ENCODE results near the gene PTPRE.

PTPRE gene

DNA sequence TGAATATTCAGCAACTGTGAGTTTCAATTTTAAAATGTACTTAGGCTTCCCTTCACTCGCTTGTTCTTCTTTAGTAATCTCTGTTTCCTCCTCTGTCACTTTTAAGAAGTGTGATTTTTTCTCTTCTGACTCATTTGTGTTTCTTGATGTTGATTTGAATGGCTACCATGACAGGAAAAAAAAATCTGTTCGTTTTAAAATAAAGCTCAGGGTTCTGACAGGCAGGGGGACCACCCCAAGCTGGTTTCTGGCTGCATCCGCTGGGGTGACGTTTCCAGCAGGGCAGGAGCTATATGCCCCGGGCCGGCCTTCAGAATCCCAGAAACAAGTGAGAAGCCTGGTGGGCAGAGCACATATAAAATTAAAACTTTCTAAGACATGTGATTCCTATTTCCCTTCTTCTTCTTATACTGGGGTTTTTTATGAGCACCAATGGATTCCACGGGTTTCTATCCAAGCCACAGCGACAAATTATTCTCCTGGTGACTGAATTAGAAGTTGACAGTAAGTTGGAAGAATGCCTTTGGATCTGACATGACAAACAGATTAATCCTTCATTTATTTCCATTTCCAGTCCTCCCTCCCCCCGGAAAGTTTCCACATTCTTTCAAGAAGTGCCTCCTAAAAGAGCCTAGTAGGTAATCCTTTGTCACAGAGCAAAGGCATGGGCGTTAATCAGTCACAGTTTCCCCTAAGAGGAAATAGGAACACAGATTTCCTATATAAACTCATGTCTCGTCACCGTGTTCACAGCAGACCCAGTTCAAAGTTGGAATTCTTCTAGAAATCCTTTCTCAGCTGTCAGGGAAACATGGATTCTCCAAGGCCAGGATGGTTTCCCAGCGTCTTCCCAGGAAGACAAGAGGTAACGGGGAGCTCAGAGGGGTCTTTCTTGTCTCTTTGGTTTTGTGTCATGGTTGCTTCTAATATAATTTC, 79.9 kb downstream of the PTPRE start:
- no peak for DNase-seq

DNA sequence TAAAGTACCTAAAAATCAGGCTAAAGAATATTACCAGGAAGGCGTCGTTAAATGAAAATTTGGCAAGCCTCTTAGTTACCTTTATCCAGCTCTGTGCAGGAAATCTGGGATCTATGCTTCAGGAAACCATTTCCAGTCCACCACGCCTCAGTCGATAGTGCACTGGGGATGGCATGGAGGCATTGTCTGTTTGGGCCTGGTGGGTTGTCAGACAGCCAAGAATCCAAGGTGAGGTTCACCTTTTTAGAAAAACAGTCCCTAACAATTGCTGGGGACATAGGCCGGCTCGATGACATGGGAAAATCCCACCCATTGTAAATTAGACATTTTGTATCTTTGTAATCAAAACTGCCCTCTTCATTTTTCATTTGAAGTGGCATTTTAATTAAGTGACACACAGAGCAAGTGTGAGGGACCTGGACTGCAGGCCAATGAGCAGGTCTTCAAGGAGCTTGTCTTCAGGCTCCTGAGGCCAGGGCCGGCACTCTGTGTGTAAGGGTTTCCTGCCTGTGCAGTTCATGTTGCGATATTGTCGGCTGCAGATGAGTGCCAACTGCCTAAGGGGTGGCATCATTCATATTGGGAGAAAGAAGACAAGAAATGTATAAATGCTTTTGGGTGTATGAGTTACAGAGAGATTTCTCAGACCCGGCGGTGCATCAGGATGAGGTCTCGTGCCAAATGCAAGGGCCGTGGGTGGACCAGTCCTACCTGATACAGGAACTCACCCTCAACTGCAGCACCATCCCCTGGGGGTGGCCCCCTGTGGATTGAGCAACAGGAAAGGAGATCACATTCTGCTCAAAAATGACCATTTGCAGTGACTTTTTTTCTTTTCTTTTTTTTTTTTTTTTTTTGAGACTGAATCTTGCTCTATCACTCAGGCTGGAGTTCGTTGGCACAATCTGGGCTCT, 80.8 kb downstream of the PTPRE start:
- DNase-seq, result no peak

DNA sequence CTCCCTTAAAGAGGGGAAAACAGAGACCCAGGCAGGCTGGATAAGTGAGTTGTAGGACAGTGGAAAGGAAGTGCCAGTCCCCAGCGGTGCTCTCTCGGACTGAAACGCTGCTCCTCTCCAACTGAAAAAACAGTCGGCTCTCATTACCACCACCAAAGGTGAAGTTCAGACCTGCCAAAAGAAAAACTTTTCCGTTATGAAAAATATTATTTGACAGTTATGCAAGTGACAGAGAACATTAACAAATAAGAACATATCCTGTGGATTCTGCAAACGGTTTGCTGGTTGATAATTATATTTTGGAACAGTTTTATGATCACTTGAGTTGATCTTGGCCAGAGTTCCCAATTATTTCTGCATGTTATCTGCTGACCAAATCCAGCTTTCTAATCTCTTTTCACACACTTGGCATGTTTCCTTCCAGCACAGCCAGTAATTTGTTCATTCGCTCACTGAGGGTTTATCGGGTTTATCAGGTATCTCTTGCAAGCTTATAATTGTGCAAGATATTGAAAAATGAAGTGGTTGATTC, 82.6 kb downstream of the PTPRE start:
- DNase-seq, result no peak

DNA sequence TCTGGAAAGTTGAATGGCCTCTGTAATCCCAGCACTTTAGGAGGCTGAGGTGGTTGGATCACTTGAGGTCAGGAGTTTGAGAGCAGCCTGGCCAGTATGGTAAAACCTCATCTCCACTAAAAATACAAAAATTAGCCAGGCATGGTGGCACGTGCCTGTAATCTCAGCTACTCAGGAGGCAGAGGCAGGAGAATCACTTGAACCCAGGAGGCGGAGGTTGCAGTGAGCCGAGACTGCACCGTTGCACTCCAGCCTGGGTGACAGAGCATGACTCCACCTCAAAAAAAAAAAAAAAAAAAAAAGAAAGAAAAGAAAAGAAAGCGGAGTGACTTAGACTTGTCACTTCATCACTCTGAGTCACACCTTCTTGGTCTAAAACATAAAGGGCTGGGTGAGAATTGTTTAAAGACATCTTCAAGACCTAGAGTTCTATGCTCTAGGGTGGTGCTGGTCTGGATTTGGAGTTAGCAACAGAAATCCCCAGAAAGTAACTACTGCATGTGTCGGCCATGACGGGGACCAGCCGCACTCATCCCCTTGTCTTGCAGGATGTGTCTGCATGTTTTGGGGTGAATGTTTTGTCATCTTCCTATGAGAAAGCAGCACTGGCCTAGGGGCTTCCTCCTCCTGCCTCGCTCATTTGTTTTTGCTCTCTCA, 83.4 kb downstream of the PTPRE start:
- DNase-seq, result peak; percentile 19

DNA sequence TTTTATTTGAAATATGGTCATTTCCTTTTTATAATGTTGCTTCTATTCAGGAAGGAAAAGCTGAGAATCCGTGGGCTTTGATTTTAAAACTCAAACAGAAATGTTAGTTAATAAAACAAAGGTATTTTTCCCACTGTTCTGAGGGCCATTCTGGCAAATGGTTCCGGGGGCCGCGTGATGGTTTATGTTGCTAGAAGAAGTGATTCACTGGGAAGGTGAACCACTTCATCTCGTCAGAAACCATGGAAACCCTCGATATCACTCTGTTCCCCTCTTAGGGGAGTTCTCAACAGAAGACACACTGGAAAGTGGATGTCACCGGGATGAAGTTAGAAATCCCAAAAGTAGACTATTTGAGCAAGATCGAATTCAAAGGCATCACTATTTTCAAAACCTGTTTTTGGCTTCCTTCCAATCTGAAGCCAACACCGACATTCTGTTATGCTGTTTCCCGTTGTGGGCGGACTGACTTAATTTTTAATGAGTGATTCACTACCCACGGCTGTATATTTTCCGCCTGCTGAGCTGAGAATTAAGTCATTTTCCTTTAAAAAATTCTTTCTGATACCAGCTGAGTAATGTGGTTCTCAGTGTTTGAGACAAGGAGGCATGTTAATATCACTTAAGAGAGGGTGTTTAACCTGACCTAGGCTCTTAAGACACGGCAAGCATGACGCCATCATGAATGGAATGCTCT, 84.1 kb downstream of the PTPRE start:
- DNase-seq, result peak; percentile 41

DNA sequence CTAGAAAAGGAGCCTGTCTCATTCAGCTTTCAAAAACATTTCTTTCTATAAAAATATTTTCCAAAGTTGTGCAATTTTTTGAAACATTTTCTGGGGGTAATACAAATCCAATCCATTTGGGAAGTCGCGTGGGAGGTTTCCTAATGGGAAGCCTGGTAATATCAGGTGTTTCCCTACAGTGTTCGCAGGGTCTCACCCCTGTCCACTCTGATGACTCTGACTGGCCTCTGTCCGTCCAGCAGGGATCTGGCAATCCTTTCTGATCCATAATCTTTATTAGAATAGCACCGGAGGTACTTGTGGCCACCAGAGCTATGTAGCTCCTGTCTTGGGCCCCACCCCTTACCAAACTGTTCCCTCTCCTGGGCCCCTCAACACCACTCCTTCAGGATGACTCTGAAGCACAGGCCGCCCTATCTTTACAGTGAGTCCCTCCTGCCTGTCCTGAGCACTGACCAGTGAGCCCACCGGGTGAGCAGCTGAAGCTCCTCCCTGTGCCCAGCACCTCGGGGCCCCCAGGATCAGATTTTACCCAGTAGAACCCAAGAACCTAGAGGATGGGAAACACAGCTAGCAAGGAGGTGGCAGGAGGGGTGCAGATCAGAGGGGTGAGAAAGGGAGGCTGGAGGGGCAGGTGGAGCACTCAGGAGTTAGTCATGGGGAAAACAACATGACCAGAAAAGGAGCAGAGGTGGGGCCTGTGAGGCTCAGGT, 84.8 kb downstream of the PTPRE start:
- DNase-seq, result no peak

DNA sequence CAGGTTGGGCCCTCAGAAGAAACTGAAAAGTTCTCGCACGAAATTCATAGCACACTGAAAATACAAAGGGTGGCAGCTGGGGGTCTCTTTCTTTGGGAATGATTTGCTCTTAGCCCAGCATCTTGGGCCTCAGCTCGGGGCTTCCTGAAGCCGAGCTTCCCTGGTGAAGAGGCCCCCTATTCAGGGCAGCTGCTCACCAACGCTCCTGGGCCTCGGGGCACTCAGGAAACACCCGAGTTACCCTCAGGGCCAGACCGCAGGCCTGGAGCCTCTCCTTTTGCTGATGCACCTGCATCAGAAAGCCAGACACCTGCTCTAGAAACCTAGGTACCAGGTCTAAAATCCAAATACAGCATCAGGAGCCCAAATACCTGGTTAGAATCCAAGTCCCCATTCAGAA, 85.5 kb downstream of the PTPRE start:
- DNase-seq, result no peak

DNA sequence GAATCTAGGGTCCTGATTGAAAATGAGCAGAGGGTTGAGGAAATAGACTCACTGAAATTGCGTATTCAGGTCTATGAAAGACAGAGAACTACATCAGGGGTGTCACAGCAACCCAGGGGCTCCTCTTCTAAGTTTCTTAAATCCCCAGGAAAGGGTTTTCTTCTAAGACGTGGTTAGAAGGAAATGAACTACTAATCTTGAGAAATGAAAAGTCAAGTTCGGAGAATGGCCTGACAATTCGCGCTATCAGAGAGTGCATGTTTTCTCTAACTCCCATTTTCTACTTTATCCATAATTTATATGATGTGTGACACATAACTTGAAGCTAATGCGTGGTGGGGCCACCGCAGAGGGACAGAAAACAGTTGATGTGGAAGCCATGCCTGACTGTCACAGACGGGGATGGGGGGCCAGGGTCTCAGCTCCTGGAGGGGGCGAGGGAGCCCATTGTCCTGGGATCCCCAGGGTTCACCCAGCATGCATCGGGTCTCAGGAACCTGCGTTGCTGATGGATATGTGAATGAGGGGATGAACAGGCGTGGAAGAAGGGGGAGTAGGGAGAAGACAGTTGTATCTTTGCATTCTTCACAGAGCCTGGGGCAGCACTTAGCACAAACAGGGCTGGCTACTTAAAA, 86.3 kb downstream of the PTPRE start:
- no peak for DNase-seq

DNA sequence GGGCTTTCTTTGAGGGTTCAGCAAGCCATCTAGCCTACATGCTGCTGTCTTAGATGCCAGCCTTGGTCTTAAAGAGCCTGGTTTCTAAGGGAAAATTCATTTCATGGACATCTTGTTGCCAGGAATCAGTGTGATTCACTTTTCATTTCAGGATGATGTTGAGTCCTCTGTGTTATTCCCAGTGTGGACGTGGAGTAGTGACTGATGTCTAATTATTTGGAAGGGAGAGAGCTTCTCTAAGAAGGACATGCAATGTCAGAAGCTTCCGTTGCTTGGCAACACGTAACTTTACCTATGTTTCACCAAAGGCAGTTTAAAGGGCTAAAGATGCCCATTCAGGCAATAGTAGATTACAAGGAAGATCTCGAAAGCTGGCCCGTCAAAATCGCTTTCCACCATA, 89.0 kb downstream of the PTPRE start:
- no peak for DNase-seq

DNA sequence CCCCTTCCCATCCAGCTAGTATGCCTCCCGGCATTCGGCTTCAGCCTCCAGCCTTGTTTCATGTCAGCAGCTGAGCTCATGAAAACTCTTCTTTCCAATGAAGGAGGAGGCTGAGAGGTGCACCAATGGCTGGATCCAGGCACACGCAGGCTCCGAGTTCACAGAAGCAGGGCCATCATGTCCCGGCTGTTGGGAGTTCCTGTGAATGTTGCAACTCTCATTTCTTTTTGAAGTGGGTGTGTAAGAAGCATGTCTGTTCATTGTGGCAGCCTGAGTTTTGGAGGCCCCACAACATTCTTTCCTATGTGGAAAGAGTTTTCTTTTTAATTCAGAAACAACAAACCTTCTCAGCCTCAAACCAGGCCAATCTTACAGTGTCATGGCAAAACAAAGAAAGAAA, 89.7 kb downstream of the PTPRE start:
- DNase-seq, result no peak

DNA sequence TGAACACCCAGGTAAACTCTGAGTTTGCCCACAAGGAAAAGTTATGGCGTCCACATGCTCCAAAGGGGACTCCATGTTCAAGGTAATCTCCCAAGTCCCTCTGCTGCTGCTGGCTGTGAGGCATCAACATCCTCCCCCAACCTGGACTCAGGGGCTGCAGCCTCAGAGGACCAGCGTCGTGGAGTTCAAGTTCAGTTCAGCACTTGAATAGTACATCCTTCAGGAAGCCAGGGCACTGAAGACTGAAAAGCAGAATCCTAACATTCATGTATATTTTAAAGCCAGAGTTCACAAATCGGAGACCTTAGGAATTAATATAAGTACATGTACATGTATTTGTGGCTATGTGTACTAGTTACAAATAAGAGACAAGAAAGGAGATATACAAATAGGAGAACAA, 90.4 kb downstream of the PTPRE start:
- DNase-seq, result no peak

DNA sequence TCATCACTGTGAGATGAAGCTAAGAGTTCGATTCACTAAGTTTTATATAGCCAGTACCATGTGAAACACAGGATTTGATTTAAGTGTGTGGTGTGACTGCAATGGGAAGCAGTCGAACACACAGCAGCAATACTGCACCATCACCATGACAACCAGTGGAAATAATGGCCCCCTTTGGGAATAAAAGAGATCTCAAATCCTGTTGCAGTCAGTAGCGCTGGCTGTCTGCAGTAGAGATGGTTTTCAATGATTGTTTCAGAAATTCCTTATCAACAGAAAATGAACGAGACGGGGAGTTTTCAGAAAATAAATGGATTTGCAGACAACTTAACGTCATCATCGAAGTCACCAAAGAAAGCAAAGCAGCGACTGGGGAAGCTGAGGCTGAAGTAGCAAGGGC, 91.0 kb downstream of the PTPRE start:
- no peak for DNase-seq

DNA sequence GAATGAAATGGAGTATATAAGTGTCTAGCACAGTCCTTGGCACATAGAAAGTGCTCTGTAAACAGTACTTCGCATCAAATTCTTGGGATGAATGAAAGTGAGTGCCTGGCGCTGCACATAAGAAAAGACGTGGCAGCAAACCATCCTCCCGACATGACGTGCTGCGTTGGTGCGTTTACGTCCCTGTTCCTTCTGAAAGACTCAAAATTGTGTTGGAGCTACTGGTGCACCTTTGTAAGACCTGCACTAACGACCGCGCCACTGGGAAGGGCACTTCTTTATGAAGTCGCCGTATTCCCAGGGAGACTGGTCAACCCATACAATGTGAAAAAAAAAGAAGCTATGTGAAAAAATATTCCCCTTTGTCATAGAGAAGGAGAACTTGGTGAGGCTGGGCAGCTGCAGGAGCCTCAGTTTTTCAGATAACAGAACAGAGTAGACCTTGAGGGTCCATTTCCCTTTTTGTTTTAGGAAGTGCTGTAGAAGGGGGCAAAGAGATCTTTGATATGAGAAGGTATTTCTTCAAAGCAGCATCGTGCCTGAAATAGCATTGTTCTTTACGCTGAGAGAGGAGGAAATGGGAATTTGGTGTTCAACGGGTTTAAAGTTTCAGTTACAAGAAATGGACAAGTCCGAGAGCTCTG, 91.7 kb downstream of the PTPRE start:
- DNase-seq, result no peak

DNA sequence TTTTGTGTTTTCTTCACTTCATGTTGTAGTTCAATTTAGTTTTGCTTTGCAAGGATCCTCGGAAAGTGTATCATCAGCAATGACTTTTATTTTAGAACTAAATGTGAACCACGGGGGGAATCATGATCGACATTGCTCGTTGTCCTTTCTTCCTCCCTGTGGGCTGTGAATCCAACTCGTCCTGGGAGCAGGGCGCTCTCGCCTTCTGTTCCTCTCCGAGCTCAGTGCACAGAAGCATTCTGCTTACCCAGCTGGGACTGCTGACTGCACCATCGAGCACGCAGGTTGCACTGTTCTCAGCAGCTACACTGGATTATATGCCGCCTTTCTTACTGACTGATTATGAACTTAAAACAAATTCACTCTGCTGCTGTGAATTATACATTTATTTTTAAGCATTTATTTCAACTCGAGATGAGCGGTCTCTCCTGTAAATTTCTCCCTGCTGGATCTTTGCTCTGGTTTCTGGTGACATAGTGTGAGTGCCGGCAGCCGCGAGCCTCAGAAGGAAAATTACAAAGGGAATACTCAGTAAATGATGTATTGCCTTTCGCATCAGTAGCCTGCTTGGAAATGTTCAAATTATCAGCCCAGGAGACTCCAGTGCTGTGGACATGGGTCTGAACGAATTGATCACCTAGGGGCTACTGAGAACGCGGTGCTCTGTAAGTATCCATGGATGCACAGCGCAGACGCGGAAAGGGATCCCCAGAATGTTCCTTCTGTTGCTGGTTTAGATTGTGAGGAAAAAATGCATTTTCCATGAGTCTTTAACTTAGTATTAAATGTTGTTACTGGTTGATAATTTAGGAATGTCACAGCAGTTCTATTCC, 92.6 kb downstream of the PTPRE start:
- DNase-seq, result no peak

DNA sequence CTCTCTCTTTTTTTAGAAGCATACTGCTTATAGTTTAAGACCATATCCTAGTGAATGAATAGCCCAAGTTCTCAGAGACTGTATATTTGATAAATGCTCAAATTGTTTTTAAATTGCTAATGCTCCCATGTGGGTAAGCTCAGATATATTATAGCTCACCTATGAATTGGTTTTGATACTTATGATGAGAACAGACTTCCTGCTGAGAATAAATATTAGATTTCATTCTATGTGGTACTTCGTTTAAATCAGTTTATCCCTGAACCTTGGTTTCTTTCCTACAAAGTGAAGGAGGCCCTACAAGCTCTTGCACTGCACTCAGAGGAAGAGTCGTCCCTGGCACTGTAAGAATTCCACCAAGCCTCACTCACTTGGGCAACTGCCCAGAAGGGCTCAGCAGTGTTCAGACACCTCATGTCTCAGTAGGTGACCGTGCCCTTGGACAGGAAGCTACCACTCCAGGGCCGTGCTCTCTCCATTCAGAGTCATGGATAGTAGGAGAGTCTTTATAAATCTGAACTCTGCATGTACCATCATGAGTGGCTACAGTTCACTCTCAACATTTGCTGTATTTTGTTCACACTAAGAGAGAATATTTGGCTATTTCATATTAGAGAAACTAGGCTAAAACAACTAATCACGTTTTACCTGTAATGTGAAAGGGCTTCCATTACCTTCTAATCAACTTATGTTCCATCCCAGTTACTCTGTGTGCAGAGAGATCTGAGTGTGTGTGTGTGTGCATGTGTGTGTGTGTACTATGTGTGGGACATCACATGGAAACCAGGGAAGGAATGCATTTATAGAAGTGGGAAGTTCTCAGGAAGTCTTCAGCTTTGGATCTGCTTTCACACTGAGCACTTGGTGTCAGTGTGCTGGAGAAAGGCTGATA, 93.8 kb downstream of the PTPRE start:
- DNase-seq, result no peak

DNA sequence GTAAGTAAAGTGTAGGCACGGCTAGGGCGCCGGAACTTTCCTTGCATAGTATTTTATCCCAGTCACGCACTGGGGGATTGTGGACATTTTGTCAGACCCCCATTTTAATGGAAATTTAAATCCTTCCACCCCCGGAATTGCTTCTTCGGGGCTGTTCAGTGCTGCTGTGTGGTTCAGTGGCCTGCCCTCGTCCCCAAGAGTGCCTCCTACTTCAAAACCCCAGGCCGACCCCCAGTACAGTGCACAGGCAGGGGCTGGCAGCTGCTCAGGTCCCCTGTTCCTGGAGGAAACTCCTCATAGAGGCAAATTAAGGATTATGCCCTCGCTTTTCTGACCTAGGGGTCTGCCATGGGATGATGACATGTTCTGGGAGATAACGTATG, 94.5 kb downstream of the PTPRE start:
- no peak for DNase-seq

DNA sequence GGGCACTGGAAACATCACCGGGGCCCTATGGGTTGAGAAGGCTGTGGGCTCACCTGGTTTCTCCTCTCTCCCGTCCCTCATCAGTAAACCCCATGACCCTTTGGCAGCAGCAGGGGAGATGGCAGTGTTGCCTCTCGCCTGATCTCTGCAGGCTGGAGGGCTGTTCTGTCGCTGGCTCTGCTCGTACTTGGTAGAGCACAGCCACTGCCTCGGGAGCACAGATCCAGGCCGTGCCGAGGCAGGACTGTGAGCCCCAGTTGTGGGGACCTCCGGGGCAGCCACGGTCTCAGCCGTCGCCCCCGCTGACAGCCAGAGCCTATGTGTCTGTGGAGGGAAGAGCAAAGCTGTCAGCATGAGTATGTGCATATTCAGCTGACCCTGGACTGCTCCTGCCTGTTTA, 94.9 kb downstream of the PTPRE start:
- no peak for DNase-seq

DNA sequence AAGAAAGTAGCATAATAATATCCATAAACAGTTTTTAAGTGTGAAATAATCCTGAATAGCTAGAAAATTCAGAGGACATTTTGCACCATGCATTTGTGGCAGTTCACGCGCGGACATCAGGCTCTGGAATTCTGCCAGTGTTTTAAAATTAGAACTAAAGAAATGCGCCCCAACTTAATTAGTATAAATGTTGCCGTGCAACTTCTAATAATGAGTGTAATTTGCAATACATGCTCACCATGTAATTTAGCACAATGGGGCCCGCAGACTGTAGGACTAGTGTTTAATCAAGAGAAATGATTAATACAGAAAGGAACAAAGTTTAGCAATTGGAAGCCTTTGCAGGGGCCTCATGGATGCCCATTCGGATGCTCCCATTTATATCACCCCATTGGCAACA, 96.6 kb downstream of the PTPRE start:
- no peak for DNase-seq

DNA sequence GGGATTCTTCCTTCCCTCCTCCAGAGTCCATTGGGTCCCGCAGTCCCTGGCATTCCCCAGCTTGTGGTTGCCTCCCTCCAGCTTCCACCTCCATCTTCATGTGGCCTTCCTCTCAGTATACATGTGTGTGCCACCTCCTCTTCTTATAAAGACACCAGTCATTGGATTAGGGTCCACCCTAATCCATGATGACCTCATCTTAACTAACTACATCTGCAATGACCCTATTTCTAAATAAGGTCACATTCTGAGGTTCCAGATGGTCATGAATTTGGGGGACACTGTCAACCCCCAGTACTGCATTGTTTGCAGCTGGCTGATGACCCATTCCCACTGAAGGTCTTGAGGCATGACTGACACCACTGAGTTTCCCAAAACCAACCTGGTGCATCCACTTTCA, 99.0 kb downstream of the PTPRE start:
- no peak for DNase-seq

Data from stimulated activated CD4-positive, alpha-beta T cell treated with anti-CD3 and anti-CD28 coated beads, Interleukin-4, amount 100 ng/mL, for 1 hour (primary cell).